Activated gamma-delta T cell (primary cell): ENCODE data around the gene USP25.

Experiments used
- DNase-seq: peaks from one replicate; lab custom pipeline; 2025; lab: John Stamatoyannopoulos, UW

USP25 gene

GRCh38 chr21:15852146-15852545 is 122.4 kb downstream of the USP25 start:
- DNase-seq = no peak

DNA sequence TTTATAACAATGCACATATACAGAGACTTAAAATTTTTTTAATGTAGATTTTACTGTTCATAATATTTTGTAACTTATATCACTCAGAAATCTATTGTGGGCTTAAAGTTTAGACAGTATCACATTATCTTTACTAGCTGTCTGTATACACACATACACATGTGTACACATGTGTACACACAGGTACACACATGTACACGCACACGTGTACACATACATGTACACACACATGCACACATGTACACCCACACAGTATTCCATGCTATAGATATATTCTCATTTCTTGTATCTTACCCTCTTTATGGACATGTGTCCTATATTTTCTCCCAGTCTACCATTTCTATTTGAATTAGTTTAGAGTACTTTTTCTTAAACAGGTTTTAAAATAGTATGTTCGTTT is 123.3 kb downstream of the USP25 start:
- DNase-seq = no peak

GRCh38 chr21:15856813-15857212 is 127.0 kb downstream of the USP25 start:
- no peak for DNase-seq

DNA sequence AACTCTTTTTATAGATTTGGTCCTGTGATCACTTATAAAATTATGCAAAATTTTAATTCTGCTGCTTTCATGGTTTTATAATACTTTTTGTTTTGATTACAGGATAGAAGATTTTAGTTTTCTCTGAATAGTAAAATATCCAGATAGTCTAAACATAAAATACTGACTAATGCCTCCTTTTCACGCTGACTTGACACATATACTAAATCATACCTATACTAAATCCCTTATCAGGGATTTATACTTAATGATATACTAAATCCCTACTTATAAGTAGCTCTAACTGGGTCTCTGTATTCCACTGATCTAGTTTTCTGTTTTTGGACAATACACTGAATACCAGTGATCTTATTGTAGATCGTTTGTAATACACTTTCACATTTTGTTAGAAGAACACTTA is 128.0 kb downstream of the USP25 start:
- DNase-seq = no peak

DNA sequence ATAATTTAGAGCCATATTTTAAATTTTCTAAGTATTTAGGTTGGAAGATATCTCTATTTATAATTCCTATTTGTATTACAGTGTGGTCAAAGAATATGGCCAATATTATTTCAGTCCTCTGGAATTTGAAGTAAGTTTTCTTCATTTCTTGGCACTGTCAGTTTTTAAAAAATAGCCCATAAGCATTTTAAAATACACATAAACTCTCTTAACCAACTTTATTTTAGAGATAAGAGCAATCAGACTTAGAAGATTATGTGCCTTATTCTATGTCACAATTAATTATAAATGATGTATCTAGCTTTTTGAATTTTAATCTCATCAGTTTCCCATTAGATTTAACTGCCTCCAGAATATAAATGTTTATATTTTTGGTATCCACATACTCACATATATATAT is 130.8 kb downstream of the USP25 start:
- no peak for DNase-seq

DNA sequence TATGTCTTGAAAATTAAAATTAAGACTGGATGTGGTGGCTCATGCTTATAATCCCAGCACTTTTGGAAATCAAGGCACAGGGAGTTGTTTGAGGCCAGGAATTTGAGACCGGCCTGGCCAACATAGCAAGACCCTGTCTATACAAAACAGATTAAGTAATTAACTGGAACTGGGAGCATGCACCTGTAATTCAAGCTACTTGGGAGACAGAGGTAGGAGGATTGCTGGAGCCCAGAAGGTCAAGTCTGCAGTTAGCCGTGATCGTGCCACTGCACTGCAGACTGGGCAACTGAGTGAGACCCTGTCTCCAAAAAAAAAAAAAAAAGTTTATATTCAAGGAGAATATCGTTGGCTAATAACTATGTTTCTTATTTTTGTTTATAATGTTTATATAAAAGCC is 139.2 kb downstream of the USP25 start:
- no peak for DNase-seq

GRCh38 chr21:15870819-15871218 is 141.0 kb downstream of the USP25 start:
- DNase-seq = no peak

GRCh38 chr21:15872236-15872635 is 142.5 kb downstream of the USP25 start:
- DNase-seq = no peak

GRCh38 chr21:15874615-15875014 is 144.8 kb downstream of the USP25 start:
- DNase-seq = no peak

GRCh38 chr21:15875286-15875685 is 145.5 kb downstream of the USP25 start:
- DNase-seq = no peak

GRCh38 chr21:15893902-15894301 is 164.1 kb downstream of the USP25 start:
- DNase-seq = no peak

GRCh38 chr21:15894596-15894995 is 164.8 kb downstream of the USP25 start:
- DNase-seq = no peak

- no peak for DNase-seq
These were observed 165.6 kb downstream of the USP25 start for GRCh38 chr21:15895142-15896106.

GRCh38 chr21:15896501-15896900 is 166.7 kb downstream of the USP25 start:
- DNase-seq = no peak

- DNase-seq = no peak
These were observed 174.6 kb downstream of the USP25 start for GRCh38 chr21:15904389-15904788.

- no peak for DNase-seq
These were observed 178.4 kb downstream of the USP25 start for GRCh38 chr21:15908187-15908586.

DNA sequence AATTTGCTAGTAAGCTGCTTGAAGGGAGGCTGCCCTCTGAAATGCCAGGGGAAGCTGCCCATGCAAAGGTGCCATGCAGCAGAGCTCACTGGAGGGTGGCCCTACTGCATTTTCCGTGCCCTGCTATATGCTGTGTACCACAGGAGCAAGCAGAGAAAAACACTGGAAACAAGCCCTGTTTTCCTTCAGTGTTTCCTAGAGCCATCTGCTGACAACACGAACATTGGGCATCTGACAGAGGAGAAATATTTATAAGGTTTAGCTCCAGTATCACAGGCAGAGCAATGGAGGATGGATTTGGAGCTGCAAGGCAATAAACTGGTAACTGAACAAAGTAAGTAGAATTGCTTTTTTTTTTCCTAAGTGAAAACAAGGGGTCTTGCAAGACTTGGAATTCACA is 198.4 kb downstream of the USP25 start:
- no peak for DNase-seq

GRCh38 chr21:15928686-15929425 is 199.1 kb downstream of the USP25 start:
- no peak for DNase-seq

DNA sequence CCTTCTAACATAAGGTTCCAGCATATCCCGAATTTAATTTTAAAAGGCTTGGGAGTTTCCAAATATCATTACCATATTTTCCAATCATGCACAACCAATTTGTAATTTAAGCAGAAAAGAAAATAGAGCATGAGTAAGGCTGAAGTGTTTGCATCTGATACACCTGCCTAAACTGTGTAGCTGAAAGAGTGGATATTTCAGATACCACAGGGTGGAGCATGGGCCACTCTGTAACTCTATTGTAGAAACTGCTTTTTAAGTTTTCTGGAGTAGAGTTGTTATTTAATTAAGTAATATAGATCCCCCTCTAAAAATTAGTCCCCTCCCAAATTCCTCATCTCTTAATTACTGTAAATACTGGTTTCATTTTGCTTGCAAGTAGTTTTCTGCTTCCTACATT is 199.8 kb downstream of the USP25 start:
- no peak for DNase-seq
